GM12891 (cell line): Measurements from ENCODE around the gene SDHAF3.

Experiments used
- POLR2A ChIP-seq: IDR thresholded peaks from 2 replicates; pipeline ENCODE4 v1.6.1; 2011; ENCODE audit warnings: low read depth, low read length, control low read depth
- POLR2AphosphoS5 ChIP-seq: IDR thresholded peaks from 2 replicates; pipeline ENCODE4 v1.6.1; 2011; ENCODE audit warnings: low read depth, low read length, control low read depth

DNA sequence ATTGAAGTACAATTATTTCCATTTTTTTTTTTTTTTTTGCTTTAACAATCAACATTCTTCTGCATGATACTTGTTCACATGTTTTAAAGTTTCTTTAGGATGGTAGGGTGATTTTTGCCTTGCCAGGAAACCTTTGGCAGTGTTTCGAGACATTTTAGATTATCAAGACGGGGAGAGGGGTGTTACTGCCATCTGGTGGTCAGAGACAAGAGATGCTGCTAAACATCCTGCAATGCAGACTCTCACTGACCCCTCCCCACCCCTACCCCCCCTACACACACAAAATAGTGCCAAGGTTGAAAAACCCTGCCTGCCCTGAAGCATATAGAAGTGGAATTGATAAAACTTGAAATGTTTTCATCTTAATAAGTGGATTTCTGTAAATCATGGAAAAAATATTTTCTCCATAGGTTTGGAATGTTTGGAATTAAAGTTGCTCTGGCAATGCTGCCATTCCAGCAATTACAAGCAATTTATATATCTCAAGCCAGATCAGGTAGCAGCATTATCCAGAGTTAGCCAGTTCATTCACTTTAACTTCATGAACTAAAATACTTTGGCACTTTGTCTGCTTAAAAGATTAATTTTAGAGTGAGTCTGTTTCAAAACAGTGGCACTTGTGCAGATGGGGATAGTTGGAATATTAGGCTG lies 62.1 kb downstream of the SDHAF3 start:
- no peak for TF ChIP-seq POLR2AphosphoS5
- no peak for TF ChIP-seq POLR2A
